HL-60 (cell line): ENCODE results near the gene ALDH9A1.

Source experiments
- DNase-seq, 2 experiments: peaks; one replicate each; pipeline ENCODE4 v3.0.0-alpha.2; 2010 to 2020; ENCODE audit warnings: low read depth in 1 of 2, low spot score in 1 of 2
- H3K27ac ChIP-seq: fragments of 250-450 bp; sonication (Bioruptor Pico); replicated peaks from 2 replicates; pipeline ENCODE4 v1.5.1; 2020; ENCODE audit warnings: mild to moderate bottlenecking, moderate library complexity
- H3K27me3 ChIP-seq: fragments of 250-450 bp; sonication (Bioruptor Pico); 2 replicates; pipeline ENCODE4 v1.5.1; 2021; ENCODE audit warnings: mild to moderate bottlenecking, moderate library complexity; ENCODE audit not compliant: insufficient read depth, poor library complexity, severe bottlenecking
- H3K4me3 ChIP-seq: replicated peaks from 2 replicates; pipeline ENCODE4 v1.5.1; 2011; ENCODE audit warnings: mild to moderate bottlenecking, control low read depth, low read length; ENCODE audit not compliant: insufficient read depth
- CTCF ChIP-seq: IDR thresholded peaks from one replicate; pipeline ENCODE4 v1.5.1; 2011; ENCODE audit warnings: low read length, control low read depth, inconsistent platforms; ENCODE audit not compliant: insufficient read depth
- GABPA ChIP-seq: IDR thresholded peaks from 2 replicates; pipeline ENCODE4 v1.6.1; 2012; ENCODE audit warnings: low read depth
- POLR2AphosphoS5 ChIP-seq: IDR thresholded peaks from 2 replicates; pipeline ENCODE4 v1.6.1; 2012; ENCODE audit warnings: low read depth
- REST ChIP-seq: IDR thresholded peaks from 2 replicates; pipeline ENCODE4 v1.6.1; 2012; ENCODE audit warnings: low read depth; ENCODE audit not compliant: insufficient replicate concordance
- SPI1 ChIP-seq: IDR thresholded peaks from 2 replicates; pipeline ENCODE4 v1.6.1; 2012; ENCODE audit warnings: low read depth, mild to moderate bottlenecking, borderline replicate concordance

ALDH9A1 gene

GRCh38 chr1:165632491-165632890, 65.9 kb downstream of the ALDH9A1 start:
- Histone ChIP-seq H3K27me3 (no peaks in the 10 kb centered on the region), H3K4me3 (peak overlapping the region; percentile 96), H3K27ac (no peak overlapping the region)
- TF ChIP-seq REST (no peak), SPI1 (peak; percentile 9; the same call in 1 of the 2 replicates)
- DNase-seq: no peak

GRCh38 chr1:165632152-165632469, 66.3 kb downstream of the ALDH9A1 start:
- TF ChIP-seq CTCF (no peak), POLR2AphosphoS5 (no peak), REST (no peak), SPI1 (no peak), GABPA (no peak)
- H3K27ac ChIP-seq: peak overlapping the region; percentile 90
- DNase-seq: no peak
- H3K4me3 ChIP-seq: peak overlapping the region; percentile 96
- H3K27me3 ChIP-seq: no peaks in the 10 kb centered on the region

GRCh38 chr1:165631342-165632151, 66.8 kb downstream of the ALDH9A1 start:
- Histone ChIP-seq H3K27me3 (no peaks in the 10 kb centered on the region), H3K4me3 (peak overlapping the region; percentile 96), H3K27ac (peak overlapping the region; percentile 90)
- DNase-seq: peak; percentile 58 to 63
- TF ChIP-seq CTCF (no peak), GABPA (no peak), REST (no peak), POLR2AphosphoS5 (no peak), SPI1 (no peak)
